SH-SY5Y (cell line): ENCODE data around the gene HMGXB4.

Experiments used
- GATA2 ChIP-seq: IDR thresholded peaks from 2 replicates; pipeline ENCODE4 v1.6.1; 2011; ENCODE audit warnings: mild to moderate bottlenecking, low read depth, low read length
- GATA3 ChIP-seq: IDR thresholded peaks from 2 replicates; pipeline ENCODE4 v1.6.1; 2011; ENCODE audit warnings: low read depth, mild to moderate bottlenecking, low read length, moderate library complexity

DNA sequence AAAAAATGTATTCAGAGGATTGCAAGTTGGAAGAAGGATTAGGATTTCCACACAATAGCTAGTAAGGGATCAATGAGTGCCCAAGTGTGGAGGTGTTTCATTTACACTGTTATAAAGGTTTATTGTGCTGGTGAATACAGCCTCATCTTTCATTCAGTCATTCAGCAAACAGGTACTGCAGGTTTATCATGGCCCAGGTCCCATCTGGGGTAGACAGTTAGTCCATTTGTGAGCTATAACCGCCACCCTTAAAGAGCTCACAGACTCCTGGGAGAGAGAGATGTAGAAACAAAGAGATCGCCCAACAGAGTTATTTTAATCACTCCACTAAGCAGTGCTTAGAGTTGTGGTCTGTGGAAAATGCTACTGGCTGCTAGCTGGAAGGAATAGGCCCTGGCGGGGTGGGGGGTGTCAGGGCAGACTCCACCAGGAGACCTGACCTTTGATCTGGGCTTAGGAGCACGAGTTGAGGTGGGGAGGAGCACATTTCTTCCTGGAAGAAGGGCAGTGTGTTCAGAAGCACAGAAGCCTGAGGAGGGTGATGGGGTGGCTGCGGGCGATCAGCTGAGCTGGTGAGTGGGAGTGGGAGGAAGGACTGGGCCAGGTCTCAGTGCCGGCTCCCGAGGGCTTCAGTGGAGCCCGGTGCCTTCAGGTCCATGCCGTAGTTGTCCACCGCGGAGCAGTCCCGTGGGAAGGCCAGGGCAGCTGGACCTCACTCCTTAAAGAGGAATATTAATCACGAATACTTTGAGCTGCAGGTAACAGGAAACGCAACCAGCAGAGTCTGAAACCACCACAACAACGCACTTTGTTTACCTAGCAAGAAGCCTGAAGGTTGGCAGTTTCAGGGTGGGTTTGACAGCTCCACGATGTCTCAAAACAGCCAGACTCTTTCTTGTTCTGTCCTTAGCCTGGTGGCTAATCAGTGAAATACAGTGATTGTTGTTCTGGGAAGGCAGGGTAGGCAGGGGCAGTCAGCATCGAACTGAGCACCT, 53.6 kb downstream of the HMGXB4 start:
- no peak for TF ChIP-seq GATA3
- no peak for TF ChIP-seq GATA2
